OCI-M2 (cell line): ENCODE measurements around the gene ALG1L2.
"Not testable (repeated sequence)": the region's sequence is repeated elsewhere in the genome, so short reads cannot be mapped to it uniquely, and the experiment has no call there.

Experiments
- DNase-seq: peaks from one replicate; lab custom pipeline; 2025; ENCODE audit not compliant: unreplicated experiment; lab: John Stamatoyannopoulos, UW

Gene ALG1L2

DNA sequence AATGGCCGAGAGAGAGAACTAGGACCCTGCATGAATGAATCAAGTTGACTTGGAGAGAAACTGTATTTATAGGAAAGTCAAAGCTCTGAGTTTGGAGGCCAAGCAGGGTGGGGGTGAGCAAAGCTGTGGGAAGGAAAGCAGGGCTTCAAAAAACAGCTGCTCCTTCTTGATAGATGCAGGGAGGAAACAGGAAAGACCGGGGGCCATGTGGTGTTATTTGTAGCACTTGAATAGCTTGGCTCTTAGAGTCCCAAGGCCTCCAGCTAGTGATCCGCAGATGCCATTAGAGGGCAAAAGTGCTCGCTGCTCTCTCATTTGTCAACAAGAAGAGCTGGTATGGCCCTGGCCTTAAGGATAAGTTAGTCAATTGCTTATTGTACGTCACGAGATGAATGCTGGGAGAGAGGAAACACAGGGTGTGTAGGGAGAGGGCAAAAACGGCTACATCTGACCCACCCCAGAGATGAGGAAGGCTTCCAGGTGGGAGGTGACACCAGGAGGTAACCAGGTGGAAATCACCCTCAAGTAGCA, at the start of gene ALG1L2:
TSS of gene ALG1L2 (plus strand) at position 481 of the 531 bp plus-strand sequence. CDS start 186 bp downstream, outside the sequence.
- no peak for DNase-seq

DNA sequence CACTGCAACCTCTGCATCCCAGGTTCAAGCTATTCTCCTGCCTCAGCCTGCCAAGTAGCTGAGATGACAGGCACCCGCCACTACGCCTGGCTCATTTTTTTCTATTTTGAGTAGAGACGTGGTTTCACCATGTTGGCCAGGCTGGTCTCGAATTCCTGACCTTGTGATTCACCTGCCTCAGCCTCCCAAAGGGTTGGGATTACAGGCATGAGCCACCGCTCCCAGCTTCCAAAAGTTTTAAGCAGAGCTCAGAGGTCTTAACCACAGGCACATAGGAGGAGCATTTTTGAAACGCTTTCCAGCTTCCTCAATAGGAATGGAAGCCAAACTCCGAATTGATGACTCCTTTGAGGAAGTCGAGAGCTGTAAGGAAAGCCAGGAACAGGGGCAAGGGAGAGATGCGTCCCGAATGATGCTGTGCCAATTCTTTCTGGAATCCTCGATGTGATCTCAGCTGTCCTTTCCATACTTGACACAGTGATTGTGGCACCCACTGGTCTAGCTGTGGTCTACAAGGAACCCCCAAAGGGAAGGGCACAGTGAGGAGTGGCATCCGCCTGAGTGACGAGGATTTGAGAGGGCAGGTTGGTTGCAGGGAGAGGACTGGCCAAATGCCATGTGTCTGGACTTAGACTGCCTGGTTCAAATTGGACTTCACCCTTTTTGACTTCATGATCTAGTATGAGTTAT, 44.4 kb upstream of the ALG1L2 start:
- DNase-seq: not testable (repeated sequence)

DNA sequence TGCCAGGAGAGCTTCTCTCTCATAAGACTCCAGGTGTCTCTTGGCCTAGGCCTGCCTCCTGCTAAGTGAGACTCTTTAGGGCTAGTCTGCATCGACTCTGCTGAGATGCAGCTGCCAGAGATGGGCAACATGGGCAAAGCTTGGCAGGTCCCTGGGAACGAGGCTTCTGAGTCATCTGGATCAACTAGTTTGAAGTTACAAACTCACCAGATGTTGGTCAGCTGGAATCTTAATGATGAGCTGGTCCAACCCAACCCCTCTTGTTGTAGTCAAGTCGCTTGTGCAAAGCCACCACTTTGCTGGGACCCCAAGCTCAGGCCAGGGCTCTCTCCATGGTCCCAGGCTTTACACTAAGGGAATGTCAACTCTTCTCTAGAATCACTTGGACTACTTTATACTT, 38.9 kb upstream of the ALG1L2 start:
- not testable (repeated sequence) for DNase-seq

GRCh38 chr3:130043658-130044057, 38.0 kb upstream of the ALG1L2 start:
- DNase-seq: not testable (repeated sequence)

- no peak for DNase-seq
Measured at GRCh38 chr3:130044370-130044769, 37.3 kb upstream of the ALG1L2 start.

DNA sequence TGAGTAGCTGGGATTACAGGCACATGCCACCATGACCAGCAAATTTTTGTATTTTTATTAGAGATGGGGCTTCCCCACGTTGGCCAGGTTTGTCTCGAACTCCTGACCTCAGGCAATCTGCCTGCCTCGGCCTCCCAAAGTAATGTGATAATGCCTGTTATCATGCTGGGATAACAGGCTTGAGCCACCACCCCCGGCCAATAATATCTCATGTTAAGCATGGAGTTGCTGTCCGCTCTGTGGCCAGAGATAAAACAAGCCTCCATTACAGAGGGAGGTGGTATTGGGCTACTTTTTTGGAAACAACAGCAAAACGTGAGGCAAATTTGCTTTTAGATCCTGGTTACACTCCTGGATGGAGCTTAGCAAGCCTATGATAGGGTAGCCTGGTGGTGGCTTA, 32.9 kb upstream of the ALG1L2 start:
- DNase-seq: no peak

DNA sequence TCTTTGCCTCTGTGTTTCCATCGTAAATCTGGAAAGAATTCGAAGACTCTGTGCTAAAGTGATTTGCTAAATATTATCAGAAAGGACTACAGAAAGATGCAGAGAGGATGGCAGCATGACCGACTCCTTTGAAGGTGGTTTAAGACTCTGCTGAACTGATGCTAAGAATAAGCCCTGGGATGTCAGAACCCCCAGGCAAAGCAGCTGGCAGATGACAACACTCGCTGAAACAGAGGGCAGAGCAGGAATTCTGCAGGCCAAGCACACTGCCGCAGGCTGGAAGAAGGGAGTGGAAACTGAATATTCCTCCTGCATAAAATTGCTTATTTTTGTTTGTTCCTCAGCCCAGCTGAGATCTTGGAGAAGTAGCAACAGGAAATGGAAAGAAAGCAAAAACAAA, 29.3 kb upstream of the ALG1L2 start:
- not testable (repeated sequence) for DNase-seq

DNA sequence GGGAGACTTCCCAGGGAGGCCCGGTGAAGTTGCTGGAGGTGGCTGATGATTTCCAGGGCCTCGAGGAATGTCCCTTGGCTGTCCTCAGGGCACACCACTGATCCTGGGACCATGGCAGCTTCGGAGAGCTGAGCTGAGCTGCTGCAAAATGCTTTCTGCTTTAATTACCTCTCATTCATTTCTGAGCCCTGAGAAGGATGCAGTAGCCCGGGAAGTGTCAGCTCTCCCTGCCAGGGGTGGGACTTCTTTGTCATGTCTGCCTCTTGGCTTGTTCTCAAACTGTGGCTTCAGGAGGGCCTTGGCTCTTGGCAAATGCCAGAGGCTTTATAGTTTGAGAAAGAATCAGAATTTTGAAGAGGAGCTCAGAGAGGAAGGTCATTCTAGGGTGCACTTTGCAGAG, 28.7 kb upstream of the ALG1L2 start:
- DNase-seq: not testable (repeated sequence)

DNA sequence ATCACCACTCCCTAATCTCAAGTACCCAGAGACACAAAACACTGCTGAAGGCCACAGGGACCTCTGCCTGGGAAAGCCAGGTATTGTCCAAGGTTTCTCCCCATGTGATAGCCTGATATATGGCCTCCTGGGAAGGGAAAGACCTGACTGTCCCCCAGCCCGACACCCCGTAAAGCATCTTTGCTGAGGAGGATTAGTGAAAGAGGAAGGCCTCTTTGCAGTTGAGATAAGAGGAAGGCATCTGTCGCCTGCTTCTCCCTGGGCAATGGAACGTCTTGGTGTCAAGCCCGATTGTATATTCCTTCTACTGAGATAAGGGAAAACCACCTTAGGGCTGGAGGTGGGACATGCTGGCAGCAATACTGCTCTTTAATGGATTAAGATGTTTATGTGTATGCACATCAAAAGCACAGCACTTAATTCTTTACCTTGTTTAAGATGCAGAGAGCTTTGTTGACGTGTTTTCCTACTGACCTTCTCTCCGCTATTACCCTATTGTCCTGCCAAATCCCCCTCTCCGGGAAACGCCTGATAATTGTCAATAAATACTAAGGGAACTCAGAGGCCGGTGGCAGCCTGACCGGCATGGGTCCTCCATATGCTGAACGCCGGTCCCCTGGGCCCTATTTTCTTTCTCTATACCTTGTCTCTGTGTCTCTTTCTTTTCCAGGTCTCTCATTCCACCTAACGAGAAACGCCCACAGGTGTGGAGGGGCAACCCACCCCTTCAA, 23.9 kb upstream of the ALG1L2 start:
- DNase-seq: not testable (repeated sequence)

- DNase-seq: not testable (repeated sequence)
Measured at GRCh38 chr3:130058267-130058657, 23.4 kb upstream of the ALG1L2 start.

DNA sequence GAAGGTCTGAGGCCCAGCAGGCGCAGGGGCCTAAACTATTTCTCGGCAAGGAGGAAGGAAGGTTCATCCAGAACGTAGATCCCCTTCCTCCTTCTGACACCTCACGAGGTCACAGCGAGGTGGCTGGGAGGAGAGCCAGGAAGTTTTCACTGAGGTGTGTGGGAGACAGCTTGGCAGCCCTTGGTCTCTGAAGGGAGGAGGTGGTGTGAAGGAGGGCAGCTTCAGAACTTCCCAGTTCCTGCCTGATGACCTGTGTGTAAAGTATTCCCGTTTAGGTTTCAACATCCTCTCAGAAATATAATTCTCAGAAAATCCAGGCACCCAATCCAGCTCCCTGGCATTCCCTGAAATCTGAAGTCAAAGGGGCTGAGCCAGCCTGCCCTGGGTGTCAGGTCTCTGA, 22.9 kb upstream of the ALG1L2 start:
- DNase-seq: not testable (repeated sequence)

- DNase-seq: not testable (repeated sequence)
Measured at GRCh38 chr3:130059162-130059561, 22.5 kb upstream of the ALG1L2 start.

DNA sequence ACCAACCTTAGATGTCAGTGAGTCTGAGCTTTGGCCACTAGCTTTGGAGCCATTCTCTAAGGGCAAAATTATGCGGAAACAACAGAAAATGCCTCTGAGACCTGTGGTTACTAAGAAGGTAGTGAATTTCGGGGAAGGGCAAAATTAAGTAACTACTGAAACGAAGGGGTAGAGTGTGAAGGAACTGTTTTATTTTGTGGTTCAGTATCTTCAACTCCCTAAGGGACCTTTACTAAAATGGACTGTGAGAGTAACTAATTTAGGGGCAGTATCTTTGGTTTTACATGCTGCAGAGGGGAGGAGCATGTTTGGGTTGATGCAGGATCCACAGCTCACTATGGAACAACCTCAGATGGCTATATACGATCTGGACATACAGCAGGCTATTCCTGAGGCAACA, 8.0 kb upstream of the ALG1L2 start:
- no peak for DNase-seq

DNA sequence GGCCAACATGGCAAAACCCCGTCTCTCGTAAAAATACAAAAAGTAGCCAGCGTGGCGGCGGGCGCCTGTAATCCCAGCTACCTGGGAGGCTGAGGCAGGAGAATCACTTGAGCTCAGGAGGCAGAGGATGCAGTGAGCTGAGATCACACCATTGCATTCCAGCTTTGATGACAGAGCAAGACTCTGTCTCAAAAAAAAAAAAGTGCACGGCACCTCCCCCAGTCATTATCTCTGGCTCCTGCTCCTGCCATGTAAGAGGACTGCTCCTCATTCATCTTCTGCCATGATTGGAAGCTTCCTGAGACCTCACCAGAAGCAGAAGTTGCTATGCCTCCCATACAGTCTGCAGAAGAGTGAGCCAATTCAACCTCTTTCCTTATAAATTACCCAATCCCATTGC, 4.0 kb upstream of the ALG1L2 start:
- no peak for DNase-seq

DNA sequence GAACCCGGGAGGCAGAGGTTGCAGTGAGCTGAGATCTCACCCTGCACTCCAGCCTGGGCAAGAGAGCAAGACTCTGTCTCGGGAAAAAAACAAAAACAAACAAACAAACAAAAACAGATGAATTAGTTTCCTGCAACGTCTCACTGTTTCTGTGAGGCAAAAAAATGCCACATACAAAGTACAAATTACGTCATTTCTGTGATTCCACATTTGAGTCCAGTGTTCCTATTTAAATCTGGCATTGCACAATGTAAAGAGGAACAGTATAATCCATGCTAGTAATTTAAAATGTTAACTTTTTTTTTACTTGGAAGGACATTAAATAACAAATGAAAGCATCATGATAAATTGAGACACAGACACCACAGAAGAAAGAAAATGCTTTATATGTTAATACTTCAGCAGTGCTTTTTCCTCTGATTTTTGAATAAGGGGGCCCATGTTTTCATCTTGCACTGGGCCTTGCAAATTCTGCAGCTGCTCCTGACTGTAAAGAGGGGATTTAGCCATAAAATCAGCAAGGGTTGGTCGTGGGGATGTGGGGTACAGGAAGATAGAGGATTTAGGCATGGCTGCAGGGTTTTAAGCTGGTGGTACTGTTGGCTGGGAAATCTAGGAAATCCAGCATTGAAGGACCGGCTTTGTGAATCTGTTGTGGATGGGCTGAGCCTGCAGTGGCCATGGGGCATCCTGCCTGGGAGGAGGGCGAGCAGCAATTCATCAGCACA, 1.9 kb downstream of the ALG1L2 start:
- not testable (repeated sequence) for DNase-seq

DNA sequence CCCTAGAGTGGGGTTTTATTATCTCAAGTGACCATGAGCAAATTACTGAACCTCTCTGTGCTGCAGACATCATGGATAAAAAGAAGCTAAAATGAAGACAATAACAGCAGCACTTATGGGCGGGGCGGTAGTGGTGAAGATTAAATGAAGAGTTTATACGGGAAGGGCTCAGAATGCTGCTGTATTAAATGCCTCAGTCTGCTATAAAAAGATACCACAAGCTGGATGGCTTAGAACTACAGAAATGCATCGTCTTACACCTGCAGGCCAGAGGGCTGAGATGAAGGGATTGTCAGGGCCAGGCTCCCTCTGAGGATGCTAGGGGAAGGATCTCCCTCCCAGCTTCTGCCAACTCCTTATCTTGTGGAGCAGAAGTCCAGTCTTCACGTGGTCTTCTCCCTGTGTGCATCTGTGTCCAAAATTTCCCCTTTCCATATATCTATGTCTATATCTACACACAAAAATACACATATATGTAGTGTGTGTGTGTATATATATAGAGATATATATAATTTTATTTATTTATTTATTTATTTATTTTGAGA, 2.9 kb downstream of the ALG1L2 start:
- DNase-seq: no peak

- DNase-seq: no peak
Measured at GRCh38 chr3:130085881-130086280, 4.2 kb downstream of the ALG1L2 start.

DNA sequence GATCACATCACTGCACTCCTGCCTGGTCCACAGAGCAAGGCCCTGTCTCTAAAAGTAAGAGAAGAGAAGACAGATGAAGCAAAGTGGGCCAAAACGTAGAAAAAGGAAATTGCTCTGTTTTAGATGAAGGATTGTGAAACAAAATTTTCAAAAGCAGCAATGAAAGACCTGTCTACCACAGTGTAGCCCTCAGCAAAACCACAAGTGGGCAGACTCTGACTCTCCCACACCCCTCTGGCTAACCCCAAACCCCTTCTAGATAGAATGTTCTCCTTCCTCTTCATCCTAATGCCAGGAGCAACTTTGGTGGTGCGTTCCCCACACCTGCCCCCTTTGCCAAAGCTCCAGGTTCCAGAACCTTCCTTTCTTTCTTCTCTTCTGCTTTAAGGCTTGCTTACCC, 5.0 kb downstream of the ALG1L2 start:
- DNase-seq: not testable (repeated sequence)

DNA sequence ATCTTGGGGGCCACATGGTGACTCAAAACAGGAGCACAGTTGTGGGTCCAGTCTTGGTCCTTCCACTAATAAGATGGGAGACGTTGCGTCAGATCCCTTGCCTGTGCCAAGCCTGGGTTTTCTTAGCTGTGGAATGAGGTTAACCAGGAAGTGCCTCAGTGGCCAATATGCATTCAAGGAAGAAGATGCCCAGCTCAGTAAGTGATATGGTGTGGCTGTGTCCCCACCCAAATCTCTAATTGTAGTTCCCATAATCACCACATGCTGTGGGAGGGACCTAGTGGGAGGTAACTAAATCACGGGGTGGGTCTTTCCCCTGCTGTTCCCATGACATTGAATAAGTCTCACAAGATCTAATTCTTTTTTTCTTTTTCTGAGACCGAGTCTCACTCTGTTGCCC, 6.4 kb downstream of the ALG1L2 start:
- DNase-seq: no peak

GRCh38 chr3:130090681-130091080, 9.1 kb downstream of the ALG1L2 start:
- DNase-seq: not testable (repeated sequence)

DNA sequence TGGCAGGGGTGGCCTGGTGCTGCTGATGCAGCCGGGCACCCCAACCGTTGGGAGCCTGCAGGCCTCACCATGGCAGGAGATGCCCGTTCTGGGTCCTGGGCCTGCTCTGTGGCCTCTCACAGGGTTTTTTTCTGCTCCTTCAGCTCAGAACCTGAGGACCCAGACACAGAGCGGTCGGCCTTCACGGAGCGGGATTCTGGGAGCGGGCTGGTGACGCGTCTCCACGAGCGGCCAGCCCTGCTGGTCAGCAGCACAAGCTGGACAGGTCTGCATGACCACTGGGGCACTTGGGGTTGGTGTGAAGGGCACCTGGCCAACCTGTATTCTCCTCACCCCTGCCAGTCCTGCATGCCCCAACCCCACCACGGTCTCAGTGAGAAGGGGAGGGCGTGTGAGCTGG, 10.3 kb downstream of the ALG1L2 start:
- DNase-seq: no peak
